ENCODE data around the gene WLS. TPM values are rescaled to one million over a fixed set of nuclear protein-coding genes. Genes with fewer than 3 reads are reported as not detected.
A peak's percentile ranks its signal among the peaks of the same experiment; 100 is the strongest.

The WLS gene
- total and polyA plus RNA-seq, 2 experiments from 2014 or later, result 0.87 to 1.2 TPM

GRCh38 chr1:68229650-68230483 is 2.5 kb downstream of the WLS start (continued):
- no peak for TF ChIP-seq ETS1 (IDR thresholded peaks at IDR 0.05)

GRCh38 chr1:68228851-68229250 is 3.5 kb downstream of the WLS start:
- Histone ChIP-seq H3K79me2 (replicated peaks; ENCODE audit: insufficient read depth) (no peaks in the 10 kb centered on the region), H4K20me1 (replicated peaks; ENCODE audit: insufficient read depth) (0 out of 2 replicates have a peak, but pooled peaks cover 4% of the 10 kb centered on the region), H3K4me3 (no peak overlapping the region), H3K4me2 (no peak overlapping the region), H3K27ac (ENCODE audit: low read depth) (no peak overlapping the region), H3K9me2 (ENCODE audit: insufficient read depth) (no peaks in the 10 kb centered on the region), H3K36me3 (ENCODE audit: insufficient read depth) (no peaks in the 10 kb centered on the region), H3F3A (replicated peaks; ENCODE audit: low read depth) (no peaks in the 10 kb centered on the region; the same call in 1 of the 2 replicates), H3K4me1 (ENCODE audit: insufficient read depth) (peaks cover 24% of the 10 kb centered on the region), H2AFZ (no peak overlapping the region), H3K27me3 (ENCODE audit: insufficient read depth) (peaks cover 98% of the 10 kb centered on the region)
- peak; percentile 10 for DNase-seq (ENCODE audit: low spot score)
- Mint-ChIP-seq H3K36me3 (ENCODE audit: low read depth) (no peaks in the 10 kb centered on the region), H3K4me1 (peaks cover 35% of the 10 kb centered on the region), H3K4me3 (no peak overlapping the region), H3K27ac (no peak overlapping the region), H3K9me3 (peaks cover 3% of the 10 kb centered on the region; the same call in 1 of the 3 replicates), H3K27me3 (ENCODE audit: insufficient read depth, low read depth, poor library complexity) (peaks cover 59% of the 10 kb centered on the region)
- TF ChIP-seq EZH2 (IDR thresholded peaks at IDR 0.05; ENCODE audit: low read depth, unreplicated experiment) (peak; percentile 11), STAT1 (IDR thresholded peaks at IDR 0.05; ENCODE audit: unreplicated experiment) (no peak)
- ATAC-seq, result no peak

- Mint-ChIP-seq H3K4me3 (no peak overlapping the region), H3K27me3 (ENCODE audit: insufficient read depth, low read depth, poor library complexity) (peaks cover 47% of the 10 kb centered on the region), H3K4me1 (peaks cover 25% of the 10 kb centered on the region), H3K27ac (no peak overlapping the region), H3K36me3 (ENCODE audit: low read depth) (no peaks in the 10 kb centered on the region), H3K9me3 (peaks cover 3% of the 10 kb centered on the region; the same call in 1 of the 3 replicates)
- H3F3A ChIP-seq (replicated peaks; ENCODE audit: low read depth), result no peaks in the 10 kb centered on the region; the same call in 1 of the 2 replicates
- DNase-seq (ENCODE audit: low spot score) (no peak), ATAC-seq (no peak)
- peaks cover 91% of the 10 kb centered on the region for H3K27me3 ChIP-seq (ENCODE audit: insufficient read depth)
- H3K27ac ChIP-seq (ENCODE audit: low read depth), result no peak overlapping the region
- no peaks in the 10 kb centered on the region for H3K79me2 ChIP-seq (replicated peaks; ENCODE audit: insufficient read depth)
- H4K20me1 ChIP-seq (replicated peaks; ENCODE audit: insufficient read depth), result 0 out of 2 replicates have a peak, but pooled peaks cover 4% of the 10 kb centered on the region
- H3K9me2 ChIP-seq (ENCODE audit: insufficient read depth), result no peaks in the 10 kb centered on the region
- H3K4me3 ChIP-seq, result no peak overlapping the region
- peaks cover 17% of the 10 kb centered on the region for H3K4me1 ChIP-seq (ENCODE audit: insufficient read depth)
- H2AFZ ChIP-seq, result no peak overlapping the region
- H3K4me2 ChIP-seq, result no peak overlapping the region
- no peaks in the 10 kb centered on the region for H3K36me3 ChIP-seq (ENCODE audit: insufficient read depth)
- TF ChIP-seq CREB1 (CRISPR knock-in tag; IDR thresholded peaks at IDR 0.05; ENCODE audit: low read depth), result no peak
- no peak for TF ChIP-seq ZNF114 (CRISPR knock-in tag; IDR thresholded peaks at IDR 0.05)
- TF ChIP-seq POLR2AphosphoS5 (IDR thresholded peaks at IDR 0.05; ENCODE audit: low read depth), result no peak
- no peak for TF ChIP-seq EZH2phosphoT487 (IDR thresholded peaks at IDR 0.05; ENCODE audit: unreplicated experiment)
- TF ChIP-seq EZH2 (IDR thresholded peaks at IDR 0.05; ENCODE audit: low read depth, unreplicated experiment), result no peak
- TF ChIP-seq ETS1 (IDR thresholded peaks at IDR 0.05), result no peak
- no peak for TF ChIP-seq STAT1 (IDR thresholded peaks at IDR 0.05; ENCODE audit: unreplicated experiment)
- no peak for TF ChIP-seq CTCF (conservative IDR thresholded peaks at IDR 0.05; ENCODE audit: low read depth in 2 of 2)
- TF ChIP-seq REST (IDR thresholded peaks at IDR 0.05; ENCODE audit: unreplicated experiment), result no peak
Measured at GRCh38 chr1:68227598-68227997, 4.7 kb downstream of the WLS start.
